Keratinocyte (primary cell): ENCODE measurements around the gene PLXDC2. TPM values are rescaled to one million over a fixed set of nuclear protein-coding genes. Genes with fewer than 3 reads are reported as not detected.

Experiments used
- DNase-seq: peaks from one replicate; pipeline ENCODE4 v3.0.0-alpha.2; 2011; ENCODE audit warnings: low read depth, missing footprints, low spot score
- FAIRE-seq: peaks from 2 replicates; lab custom pipeline; 2011; peaks lifted over from hg19 to GRCh38; lab: Jason Lieb, UNC
- H2AFZ ChIP-seq: 2 replicates; pipeline ENCODE4 v1.6.0; 2012; ENCODE audit warnings: low read length, control low read depth, inconsistent platforms; ENCODE audit not compliant: control insufficient read depth
- H3K27ac ChIP-seq: 2 replicates; pipeline ENCODE4 v1.5.1; 2011; ENCODE audit warnings: low read length; ENCODE audit not compliant: control insufficient read depth, insufficient read depth
- H3K27me3 ChIP-seq: 3 replicates; pipeline ENCODE4 v1.6.0; 2011; ENCODE audit warnings: low read length; ENCODE audit not compliant: control insufficient read depth, insufficient read depth; ENCODE audit errors: extremely low read depth
- H3K36me3 ChIP-seq, 2 experiments: 2 replicates in 1 of 2; 3 replicates in 1 of 2; pipeline ENCODE4 v1.5.1; 2011; ENCODE audit warnings: low read length in 2 of 2, mild to moderate bottlenecking in 1 of 2; ENCODE audit not compliant: control insufficient read depth in 2 of 2, insufficient read depth in 2 of 2; ENCODE audit errors: extremely low read depth in 1 of 2
- H3K4me1 ChIP-seq: 3 replicates; pipeline ENCODE4 v1.5.1; 2011; ENCODE audit warnings: low read length; ENCODE audit not compliant: control insufficient read depth, insufficient read depth; ENCODE audit errors: extremely low read depth
- H3K4me2 ChIP-seq: 3 replicates; pipeline ENCODE4 v1.6.0; 2011; ENCODE audit warnings: low read depth, low read length; ENCODE audit not compliant: control insufficient read depth, insufficient read depth; ENCODE audit errors: extremely low read depth
- H3K4me3 ChIP-seq, 3 experiments: fragments of 200-600 bp in 1 of 3; sonication (generic) in 1 of 3; 2 replicates in 2 of 3; 3 replicates in 1 of 3; pipeline ENCODE4 v1.5.1; 2011 to 2016; ENCODE audit warnings: low read length in 3 of 3, mild to moderate bottlenecking in 3 of 3, control low read depth in 2 of 3, inconsistent platforms in 1 of 3, low read depth in 1 of 3, mixed read lengths in 1 of 3, mixed run types in 1 of 3, moderate library complexity in 1 of 3; ENCODE audit not compliant: control insufficient read depth in 2 of 3, insufficient read depth in 2 of 3; ENCODE audit errors: extremely low read depth in 1 of 3
- H3K79me2 ChIP-seq: 2 replicates; pipeline ENCODE4 v1.6.0; 2012; ENCODE audit warnings: low read length; ENCODE audit not compliant: control insufficient read depth, insufficient read depth
- H3K9ac ChIP-seq: 3 replicates; pipeline ENCODE4 v1.6.0; 2011; ENCODE audit warnings: low read length; ENCODE audit not compliant: control insufficient read depth, insufficient read depth; ENCODE audit errors: extremely low read depth
- H3K9me1 ChIP-seq: 3 replicates; pipeline ENCODE4 v1.6.0; 2011; ENCODE audit warnings: low read length; ENCODE audit not compliant: control insufficient read depth, insufficient read depth; ENCODE audit errors: extremely low read depth
- H3K9me3 ChIP-seq: 2 replicates; pipeline ENCODE4 v1.5.1; 2012; ENCODE audit warnings: low read depth, low read length; ENCODE audit not compliant: control insufficient read depth
- H4K20me1 ChIP-seq: 3 replicates; pipeline ENCODE4 v1.6.0; 2011; ENCODE audit warnings: low read length; ENCODE audit not compliant: control insufficient read depth, insufficient read depth; ENCODE audit errors: extremely low read depth
- EZH2 ChIP-seq: IDR thresholded peaks from one replicate; pipeline ENCODE4 v1.6.1; 2012; ENCODE audit warnings: inconsistent platforms, mild to moderate bottlenecking, low read length, moderate library complexity
- dilution Hi-C: fragments of 300-500 bp; cut with MboI; formaldehyde crosslinking; loops from one replicate; pipeline ENCODE4 v1.7.0; 2020; ENCODE audit warnings: low sequenced_read_pairs; ENCODE audit not compliant: extremely low pct_ligation_motif_present
- polyA plus RNA-seq, 5 experiments: library from polyadenylated mRNA; depleted of rRNA in 3 of 5; stranded (reverse) in 3 of 5; stranded (forward) in 1 of 5; unstranded in 1 of 5; fragments of >200 nt; gene quantifications; 1 replicate in 1 of 5; 2 replicates in 3 of 5; 3 replicates in 1 of 5; pipeline versions ENCODE4 v1.2.1 to v1.2.3, GENCODE V29; 2011 to 2012; ENCODE audit warnings: missing spikeins in 2 of 5, low read depth in 1 of 5, low replicate concordance in 1 of 5
- TF ChIP-seq, protein P1 (sequence below), 3 experiments: IDR thresholded peaks in 1 of 3; conservative IDR thresholded peaks in 1 of 3; optimal IDR thresholded peaks in 1 of 3; 2 replicates in 2 of 3; 3 replicates in 1 of 3; pipeline versions ENCODE3 to v1.5.1; 2011; ENCODE audit warnings: low read length in 3 of 3, mild to moderate bottlenecking in 3 of 3, moderate library complexity in 2 of 3, control low read depth in 1 of 3, inconsistent platforms in 1 of 3; ENCODE audit not compliant: insufficient read depth in 2 of 3; ENCODE audit errors: extremely low read depth in 1 of 3

Gene PLXDC2
- polyA plus RNA-seq, 1 donor (not counting 4 experiments of a cell fraction or from before 2014, with no cell fraction given) = 12.9 TPM

GRCh38 chr10:19803676-19804075, 12.6 kb upstream of the PLXDC2 start:
- no peak overlapping the region for H3K9ac ChIP-seq

DNA sequence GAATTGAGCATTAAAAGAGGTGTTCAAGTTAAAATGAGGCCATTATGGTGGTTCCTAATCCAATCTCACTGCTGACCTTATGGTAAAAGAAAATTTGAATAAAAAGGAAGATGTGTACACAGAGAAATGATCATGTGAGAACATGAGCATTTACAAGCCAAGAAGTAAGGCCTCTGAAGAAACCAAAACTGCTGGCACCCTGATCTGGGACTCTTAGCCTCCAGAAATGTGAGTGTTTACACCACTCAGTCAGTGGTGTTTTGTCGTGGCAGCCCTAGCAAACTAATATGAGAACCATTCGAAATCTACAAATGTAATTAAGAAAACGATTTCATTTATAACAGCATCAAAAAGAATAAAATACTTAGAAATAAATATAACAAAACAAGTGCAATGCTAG, 6.8 kb upstream of the PLXDC2 start:
- Histone ChIP-seq H3K27ac (no peak overlapping the region), H2AFZ (no peak overlapping the region), H3K9me1 (no peaks in the 10 kb centered on the region), H3K9me3 (no peaks in the 10 kb centered on the region), H3K9ac (no peak overlapping the region), H3K4me2 (no peak overlapping the region), H3K27me3 (no peaks in the 10 kb centered on the region), H3K4me3 (no peak overlapping the region), H3K36me3 (no peaks in the 10 kb centered on the region), H3K4me1 (peaks cover 7% of the 10 kb centered on the region), H4K20me1 (no peaks in the 10 kb centered on the region), H3K79me2 (no peaks in the 10 kb centered on the region)
- FAIRE-seq (no peak), DNase-seq (no peak)
- TF ChIP-seq, protein P1, sequence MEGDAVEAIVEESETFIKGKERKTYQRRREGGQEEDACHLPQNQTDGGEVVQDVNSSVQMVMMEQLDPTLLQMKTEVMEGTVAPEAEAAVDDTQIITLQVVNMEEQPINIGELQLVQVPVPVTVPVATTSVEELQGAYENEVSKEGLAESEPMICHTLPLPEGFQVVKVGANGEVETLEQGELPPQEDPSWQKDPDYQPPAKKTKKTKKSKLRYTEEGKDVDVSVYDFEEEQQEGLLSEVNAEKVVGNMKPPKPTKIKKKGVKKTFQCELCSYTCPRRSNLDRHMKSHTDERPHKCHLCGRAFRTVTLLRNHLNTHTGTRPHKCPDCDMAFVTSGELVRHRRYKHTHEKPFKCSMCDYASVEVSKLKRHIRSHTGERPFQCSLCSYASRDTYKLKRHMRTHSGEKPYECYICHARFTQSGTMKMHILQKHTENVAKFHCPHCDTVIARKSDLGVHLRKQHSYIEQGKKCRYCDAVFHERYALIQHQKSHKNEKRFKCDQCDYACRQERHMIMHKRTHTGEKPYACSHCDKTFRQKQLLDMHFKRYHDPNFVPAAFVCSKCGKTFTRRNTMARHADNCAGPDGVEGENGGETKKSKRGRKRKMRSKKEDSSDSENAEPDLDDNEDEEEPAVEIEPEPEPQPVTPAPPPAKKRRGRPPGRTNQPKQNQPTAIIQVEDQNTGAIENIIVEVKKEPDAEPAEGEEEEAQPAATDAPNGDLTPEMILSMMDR (optimal IDR thresholded peaks at IDR 0.05 in 1 of 3, IDR thresholded peaks at IDR 0.05 in 1 of 3, conservative IDR thresholded peaks at IDR 0.05 in 1 of 3; ENCODE audit: extremely low read depth in 1 of 3, insufficient read depth in 2 of 3, low read length in 3 of 3) = no peak
- TF ChIP-seq EZH2 = no peak
- dilution Hi-C loops = no loop called here

More at GRCh38 chr10:19803676-19804075, 12.6 kb upstream of the PLXDC2 start:
- Histone ChIP-seq H3K36me3 (no peaks in the 10 kb centered on the region), H2AFZ (no peak overlapping the region), H3K9me3 (no peaks in the 10 kb centered on the region), H3K79me2 (no peaks in the 10 kb centered on the region), H3K27me3 (no peaks in the 10 kb centered on the region), H3K27ac (no peak overlapping the region), H3K4me1 (no peaks in the 10 kb centered on the region), H4K20me1 (no peaks in the 10 kb centered on the region), H3K4me2 (no peak overlapping the region), H3K9me1 (no peaks in the 10 kb centered on the region), H3K4me3 (no peak overlapping the region)
- dilution Hi-C loops = no loop called here
- TF ChIP-seq, protein P1 (optimal IDR thresholded peaks at IDR 0.05 in 1 of 3, IDR thresholded peaks at IDR 0.05 in 1 of 3, conservative IDR thresholded peaks at IDR 0.05 in 1 of 3; ENCODE audit: extremely low read depth in 1 of 3, insufficient read depth in 2 of 3, low read length in 3 of 3) = no peak
- no peak for TF ChIP-seq EZH2
- DNase-seq = no peak
- no peak for FAIRE-seq
